Mesenchymal stem cell (in vitro differentiated cells and primary cell): ENCODE data around the gene BCL2A1.

ENCODE experiments used
- DNase-seq: peaks from one replicate; pipeline ENCODE4 v3.0.0-alpha.2; 2013
- H2AFZ ChIP-seq: one replicate; pipeline ENCODE4 v1.6.1; 2013; ENCODE audit warnings: low read depth, mild to moderate bottlenecking, control low read depth, inconsistent platforms, low read length, moderate library complexity
- H2AK5ac ChIP-seq: 2 replicates; pipeline ENCODE4 v1.6.1; 2013; ENCODE audit warnings: low read length, moderate library complexity, mild to moderate bottlenecking, inconsistent platforms; ENCODE audit not compliant: severe bottlenecking
- H2BK120ac ChIP-seq: one replicate; pipeline ENCODE4 v1.6.1; 2013; ENCODE audit warnings: low read depth, mild to moderate bottlenecking, inconsistent platforms, low read length, moderate library complexity
- H2BK12ac ChIP-seq, 2 experiments: one replicate each; pipeline ENCODE4 v1.6.1; 2013; ENCODE audit warnings: inconsistent platforms in 2 of 2, low read length in 2 of 2, mild to moderate bottlenecking in 2 of 2, moderate library complexity in 2 of 2, control low read depth in 1 of 2
- H2BK15ac ChIP-seq: one replicate; pipeline ENCODE4 v1.6.1; 2013; ENCODE audit warnings: mild to moderate bottlenecking, low read depth, inconsistent platforms; ENCODE audit not compliant: poor library complexity, severe bottlenecking
- H2BK5ac ChIP-seq: 2 replicates; pipeline ENCODE4 v1.6.1; 2013; ENCODE audit warnings: low read depth, mild to moderate bottlenecking, low read length, control low read depth, inconsistent platforms; ENCODE audit not compliant: poor library complexity, severe bottlenecking
- H3K14ac ChIP-seq, 2 experiments: one replicate each; pipeline ENCODE4 v1.6.1; 2013; ENCODE audit warnings: inconsistent platforms in 2 of 2, low read length in 2 of 2, control low read depth in 1 of 2, mild to moderate bottlenecking in 1 of 2, moderate library complexity in 1 of 2
- H3K18ac ChIP-seq, 2 experiments: one replicate each; pipeline ENCODE4 v1.6.1; 2013; ENCODE audit warnings: inconsistent platforms in 2 of 2, low read length in 2 of 2, control low read depth in 1 of 2, low read depth in 1 of 2, mild to moderate bottlenecking in 1 of 2
- H3K23ac ChIP-seq, 2 experiments: one replicate each; pipeline ENCODE4 v1.6.1; 2013; ENCODE audit warnings: inconsistent platforms in 2 of 2, low read length in 2 of 2, mild to moderate bottlenecking in 2 of 2, moderate library complexity in 2 of 2, control low read depth in 1 of 2
- H3K27ac ChIP-seq: 2 replicates; pipeline ENCODE4 v1.5.1; 2013; ENCODE audit warnings: mild to moderate bottlenecking, moderate library complexity, low read length, control low read depth, inconsistent platforms; ENCODE audit not compliant: poor library complexity, severe bottlenecking
- H3K27me3 ChIP-seq, 2 experiments: 2 replicates each; pipeline versions ENCODE4 v1.6.1 to v1.7.0; 2013; ENCODE audit warnings: low read length in 2 of 2, mild to moderate bottlenecking in 2 of 2, moderate library complexity in 2 of 2, control low read depth in 1 of 2, inconsistent platforms in 1 of 2; ENCODE audit not compliant: control insufficient read depth in 1 of 2, insufficient read depth in 1 of 2
- H3K36me3 ChIP-seq, 2 experiments: 2 replicates each; pipeline versions ENCODE4 v1.6.1 to v1.7.0; 2013; ENCODE audit warnings: low read length in 2 of 2, control low read depth in 1 of 2, inconsistent platforms in 1 of 2, low read depth in 1 of 2, mild to moderate bottlenecking in 1 of 2; ENCODE audit not compliant: insufficient read depth in 2 of 2, control insufficient read depth in 1 of 2
- H3K4ac ChIP-seq, 2 experiments: one replicate each; pipeline ENCODE4 v1.6.1; 2013; ENCODE audit warnings: inconsistent platforms in 2 of 2, low read length in 2 of 2, mild to moderate bottlenecking in 2 of 2, moderate library complexity in 2 of 2, control low read depth in 1 of 2, low read depth in 1 of 2
- H3K4me1 ChIP-seq: 2 replicates; pipeline ENCODE4 v1.6.1; 2013; ENCODE audit warnings: low read depth, low read length, control low read depth; ENCODE audit not compliant: control insufficient read depth, insufficient read depth
- H3K4me2 ChIP-seq: 2 replicates; pipeline ENCODE4 v1.6.1; 2013; ENCODE audit warnings: low read length, mild to moderate bottlenecking, inconsistent platforms; ENCODE audit not compliant: poor library complexity, severe bottlenecking
- H3K4me3 ChIP-seq, 2 experiments: 2 replicates each; pipeline versions ENCODE4 v1.5.1 to v1.7.0; 2013; ENCODE audit warnings: low read length in 2 of 2, mild to moderate bottlenecking in 2 of 2, control low read depth in 1 of 2, low read depth in 1 of 2; ENCODE audit not compliant: insufficient read depth in 1 of 2
- H3K79me1 ChIP-seq: replicated peaks from 2 replicates; pipeline ENCODE4 v1.6.1; 2013; ENCODE audit warnings: mild to moderate bottlenecking, control low read depth, low read length, inconsistent platforms; ENCODE audit not compliant: poor library complexity, severe bottlenecking
- H3K9ac ChIP-seq: 2 replicates; pipeline ENCODE4 v1.7.0; 2013; ENCODE audit warnings: mild to moderate bottlenecking, low read length, moderate library complexity
- H3K9me3 ChIP-seq: 2 replicates; pipeline ENCODE4 v1.7.0; 2013; ENCODE audit warnings: mild to moderate bottlenecking, low read length; ENCODE audit not compliant: control insufficient read depth
- H4K8ac ChIP-seq: one replicate; pipeline ENCODE4 v1.6.1; 2013; ENCODE audit warnings: inconsistent platforms, mild to moderate bottlenecking, low read length, moderate library complexity
- H4K91ac ChIP-seq: one replicate; pipeline ENCODE4 v1.6.1; 2013; ENCODE audit warnings: mild to moderate bottlenecking, low read length, inconsistent platforms
- whole genome bisulfite sequencing: methylation state at CpG from one replicate; pipeline ENCODE4 v1.1.7; 2013; ENCODE audit warnings: mixed read lengths; 5-methylcytosine and 5-hydroxymethylcytosine counted together

The BCL2A1 gene

DNA sequence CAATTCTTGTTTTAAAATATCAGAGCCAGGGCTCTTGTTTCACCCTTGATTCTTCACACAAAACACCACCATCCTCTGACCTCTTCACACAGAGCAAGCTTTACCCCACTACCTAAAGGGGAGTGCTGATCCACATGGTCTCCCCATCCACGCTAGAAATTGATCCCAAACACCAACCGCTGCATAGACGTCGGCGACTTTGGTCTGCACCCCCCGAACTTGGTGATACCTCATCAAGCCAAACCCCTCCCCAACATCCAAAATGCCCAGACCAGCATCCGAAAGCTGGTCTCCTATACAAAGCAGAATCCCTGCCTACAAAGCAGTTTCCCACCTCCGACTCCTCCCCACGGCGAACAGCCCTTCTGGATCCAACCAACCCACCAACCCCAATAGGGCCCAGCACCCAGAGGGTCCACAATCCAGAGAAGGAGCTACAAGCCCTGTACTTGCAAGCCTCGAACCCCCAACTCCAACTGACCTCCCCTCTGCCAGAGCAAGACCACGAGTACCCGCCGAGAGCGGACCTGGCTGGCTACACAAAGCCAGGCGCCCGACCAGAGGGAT lies 48.4 kb downstream of the BCL2A1 start:
- peak overlapping the region; percentile 71 to 84 for H3K4me3 ChIP-seq
- H3K9me3 ChIP-seq = peaks cover 37% of the 10 kb centered on the region
- H2AK5ac ChIP-seq = no peak overlapping the region
- peak overlapping the region in 1 of 2 experiments; percentile 83 for H3K18ac ChIP-seq
- no peak overlapping the region for H4K91ac ChIP-seq
- peak overlapping the region in 1 of 2 experiments; percentile 92 for H3K14ac ChIP-seq
- H4K8ac ChIP-seq = no peak overlapping the region
- peak overlapping the region; percentile 78 for H3K27ac ChIP-seq
- no peak overlapping the region for H2BK12ac ChIP-seq
- peak overlapping the region; percentile 75 for H2BK15ac ChIP-seq
- no peak for DNase-seq
- H3K27me3 ChIP-seq = no peaks in the 10 kb centered on the region
- no peak overlapping the region for H2AFZ ChIP-seq
- H3K4ac ChIP-seq = peak overlapping the region in 1 of 2 experiments; percentile 2
- H3K4me1 ChIP-seq = peaks cover 5% of the 10 kb centered on the region
- H2BK5ac ChIP-seq = no peak overlapping the region
- H3K79me1 ChIP-seq = peaks cover 20% of the 10 kb centered on the region
- WGBS = 5% methylated on average over 17 of the region's 17 CpGs
- no peak overlapping the region for H3K23ac ChIP-seq
- peak overlapping the region; percentile 96 for H3K9ac ChIP-seq
- H3K36me3 ChIP-seq = peaks cover 23 to 24% of the 10 kb centered on the region in 2 experiments
- peak overlapping the region; percentile 70 for H3K4me2 ChIP-seq
- H2BK120ac ChIP-seq = no peak overlapping the region

GRCh38 chr15:79919749-79920511 lies 51.1 kb downstream of the BCL2A1 start:
- Histone ChIP-seq H3K27ac (no peak overlapping the region), H3K18ac (no peak overlapping the region), H4K91ac (no peak overlapping the region), H3K9ac (no peak overlapping the region), H2BK12ac (no peak overlapping the region), H3K27me3 (no peaks in the 10 kb centered on the region), H3K23ac (no peak overlapping the region), H3K4me3 (no peak overlapping the region), H3K36me3 (peaks cover 24 to 32% of the 10 kb centered on the region in 2 experiments), H2AK5ac (no peak overlapping the region), H2AFZ (no peak overlapping the region), H3K79me1 (peaks cover 22% of the 10 kb centered on the region), H2BK15ac (no peak overlapping the region), H2BK120ac (no peak overlapping the region), H2BK5ac (no peak overlapping the region), H3K4me1 (peaks cover 5% of the 10 kb centered on the region), H3K4me2 (no peak overlapping the region), H3K14ac (no peak overlapping the region), H4K8ac (no peak overlapping the region), H3K9me3 (peaks cover 64% of the 10 kb centered on the region), H3K4ac (no peak overlapping the region)
- DNase-seq = no peak
- WGBS = 96% methylated on average over 9 of the region's 12 CpGs

GRCh38 chr15:79919090-79919748 lies 51.8 kb downstream of the BCL2A1 start:
- H3K27ac ChIP-seq = no peak overlapping the region
- no peaks in the 10 kb centered on the region for H3K27me3 ChIP-seq
- H3K18ac ChIP-seq = no peak overlapping the region
- no peak overlapping the region for H3K9ac ChIP-seq
- H2BK120ac ChIP-seq = no peak overlapping the region
- peak overlapping the region in 1 of 2 experiments; percentile 40 for H3K4me3 ChIP-seq
- H3K14ac ChIP-seq = no peak overlapping the region
- no peak overlapping the region for H3K4ac ChIP-seq
- no peak overlapping the region for H3K4me2 ChIP-seq
- H3K79me1 ChIP-seq = peaks cover 24% of the 10 kb centered on the region
- H2AK5ac ChIP-seq = no peak overlapping the region
- peaks cover 2% of the 10 kb centered on the region for H3K4me1 ChIP-seq
- DNase-seq = no peak
- H2AFZ ChIP-seq = no peak overlapping the region
- 89% methylated on average over 23 of the region's 27 CpGs for WGBS
- H4K8ac ChIP-seq = no peak overlapping the region
- H3K36me3 ChIP-seq = peaks cover 24 to 36% of the 10 kb centered on the region in 2 experiments
- no peak overlapping the region for H3K23ac ChIP-seq
- no peak overlapping the region for H4K91ac ChIP-seq
- H2BK12ac ChIP-seq = no peak overlapping the region
- no peak overlapping the region for H2BK15ac ChIP-seq
- H3K9me3 ChIP-seq = peaks cover 71% of the 10 kb centered on the region
- no peak overlapping the region for H2BK5ac ChIP-seq

GRCh38 chr15:79918278-79918677 lies 52.7 kb downstream of the BCL2A1 start:
- Histone ChIP-seq H2BK12ac (no peak overlapping the region), H3K18ac (no peak overlapping the region), H4K91ac (no peak overlapping the region), H3K4me3 (peak overlapping the region in 1 of 2 experiments; percentile 37), H3K9ac (no peak overlapping the region), H2BK15ac (no peak overlapping the region), H3K23ac (no peak overlapping the region), H3K4me2 (no peak overlapping the region), H3K36me3 (peaks cover 24 to 43% of the 10 kb centered on the region in 2 experiments), H3K27ac (no peak overlapping the region), H4K8ac (no peak overlapping the region), H2AK5ac (no peak overlapping the region), H2BK5ac (no peak overlapping the region), H3K4ac (no peak overlapping the region), H2AFZ (no peak overlapping the region), H3K27me3 (no peaks in the 10 kb centered on the region), H2BK120ac (no peak overlapping the region), H3K4me1 (peaks cover 2% of the 10 kb centered on the region), H3K79me1 (peaks cover 24% of the 10 kb centered on the region), H3K14ac (no peak overlapping the region), H3K9me3 (peaks cover 78% of the 10 kb centered on the region)
- no peak for DNase-seq
- 94% methylated on average over 11 of the region's 11 CpGs for WGBS
